ENCODE measurements around the gene IGLL5. TPM values are rescaled to one million over a fixed set of nuclear protein-coding genes. Genes with fewer than 3 reads are reported as not detected.

IGLL5 gene
- total and polyA plus RNA-seq, 7 donors, result 0.06 to 0.50 (median 0.45) TPM; not detected in 4

- WGBS, 3 donors, result 77 to 83% (median 82%) methylated on average over 7 of the region's 7 CpGs
- H3K27me3 ChIP-seq (ENCODE audit: insufficient read depth in 3 of 3, low read length in 2 of 3), result peaks cover 0 to 11% (median 4%) of the 10 kb centered on the region in 3 donors
- no peaks in the 10 kb centered on the region for H3K4me1 ChIP-seq
- no peaks in the 10 kb centered on the region for H3K36me3 ChIP-seq (ENCODE audit: insufficient read depth in 1 of 2, low read depth in 1 of 2)
- no peak for TF ChIP-seq CTCF (IDR thresholded peaks at IDR 0.05)
- no peaks in the 10 kb centered on the region for H3K9me3 ChIP-seq
- ATAC-seq (no peak), DNase-seq (no peak)
- intact Hi-C loops (cut with DNase I), result no loop called here
- H3K27ac ChIP-seq, result no peak overlapping the region
- H3K4me3 ChIP-seq, result no peak overlapping the region
These were observed 25.3 kb downstream of the IGLL5 start for GRCh38 chr22:22912988-22913253.

DNA sequence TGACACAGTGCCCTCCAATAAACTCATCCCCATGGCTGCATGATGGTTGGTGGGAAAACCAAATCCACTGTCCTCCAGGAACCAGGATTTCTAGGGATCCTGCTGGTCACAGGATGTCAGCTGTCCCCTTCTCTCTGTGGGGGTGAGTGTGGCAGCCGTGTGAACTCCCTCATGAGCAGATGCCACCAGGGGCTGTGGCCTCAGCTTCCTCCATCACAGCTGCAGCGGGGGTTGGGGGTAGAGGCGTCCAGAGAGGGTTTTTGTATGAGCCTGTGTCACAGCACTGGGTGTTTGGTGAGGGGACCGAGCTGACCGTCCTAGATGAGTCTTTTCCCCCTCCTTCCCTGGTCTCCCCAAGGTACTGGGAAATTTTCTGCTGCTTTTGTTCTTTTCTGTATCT lies 26.4 kb downstream of the IGLL5 start:
- Histone ChIP-seq H3K4me1 (no peaks in the 10 kb centered on the region), H3K4me3 (no peak overlapping the region), H3K27me3 (ENCODE audit: insufficient read depth in 3 of 3, low read length in 2 of 3) (peaks cover 0 to 11% (median 4%) of the 10 kb centered on the region in 3 donors), H3K36me3 (ENCODE audit: insufficient read depth in 1 of 2, low read depth in 1 of 2) (no peaks in the 10 kb centered on the region), H3K27ac (no peak overlapping the region), H3K9me3 (no peaks in the 10 kb centered on the region)
- 67 to 78% (median 70%) methylated on average over 5 of the region's 5 CpGs for WGBS, 3 donors
- no peak for TF ChIP-seq CTCF (IDR thresholded peaks at IDR 0.05)
- DNase-seq (peak in 1 of 2 donors; percentile 20), ATAC-seq (no peak)
- intact Hi-C loops (cut with DNase I), result no loop called here

DNA sequence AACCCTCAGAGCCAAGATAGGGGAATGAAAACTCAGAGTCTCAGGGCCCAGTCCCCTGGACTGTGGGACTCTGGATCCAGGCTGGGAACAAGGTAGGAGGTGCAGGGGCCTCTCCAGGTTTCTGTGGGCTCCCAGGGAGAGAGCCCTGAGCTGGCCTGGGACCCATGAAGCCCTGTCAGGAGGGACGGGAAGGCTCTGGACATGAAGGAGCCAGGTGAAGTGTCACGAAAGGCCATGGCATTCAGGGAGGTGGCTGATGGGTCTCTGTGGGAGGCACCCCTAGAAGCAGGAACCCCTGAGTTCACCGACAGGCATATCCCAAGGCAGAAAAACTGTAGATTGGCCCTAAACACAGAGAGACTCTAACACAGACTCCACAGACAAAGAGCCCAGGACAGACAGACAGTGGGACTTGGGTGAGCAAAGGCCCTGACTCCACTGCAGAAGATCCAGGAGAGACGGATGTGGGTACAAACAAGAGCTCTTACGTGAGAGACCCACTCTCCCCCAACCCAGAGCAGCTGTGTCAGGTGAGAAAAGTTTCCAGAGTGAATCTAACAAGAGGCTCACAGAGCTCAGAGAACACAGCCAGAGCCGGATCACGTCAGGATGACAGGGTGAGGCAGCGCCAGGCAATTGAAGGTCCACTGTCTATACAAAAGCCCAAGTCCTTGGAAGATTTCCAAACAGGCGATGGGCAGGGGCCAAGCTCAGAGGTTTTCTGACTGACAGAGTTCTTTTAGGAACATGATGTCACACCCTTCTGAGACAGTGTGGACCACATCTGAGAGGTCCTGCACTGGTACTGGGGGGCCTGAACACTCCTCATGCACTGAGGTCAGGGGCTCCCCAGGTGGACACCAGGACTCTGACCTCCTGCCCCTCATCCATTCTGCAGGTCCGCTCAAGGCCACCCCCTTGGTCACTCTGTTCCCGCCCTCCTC lies 27.4 kb downstream of the IGLL5 start:
- no peak for TF ChIP-seq CTCF (IDR thresholded peaks at IDR 0.05)
- Histone ChIP-seq H3K4me3 (no peak overlapping the region), H3K9me3 (no peaks in the 10 kb centered on the region), H3K27me3 (ENCODE audit: insufficient read depth in 3 of 3, low read length in 2 of 3) (peaks cover 0 to 11% (median 4%) of the 10 kb centered on the region in 3 donors), H3K36me3 (ENCODE audit: insufficient read depth in 1 of 2, low read depth in 1 of 2) (no peaks in the 10 kb centered on the region), H3K27ac (no peak overlapping the region), H3K4me1 (no peaks in the 10 kb centered on the region)
- intact Hi-C loops (cut with DNase I), result no loop called here
- WGBS, 3 donors, result 79 to 83% (median 82%) methylated on average over 11 of the region's 11 CpGs
- DNase-seq (peak in 1 of 2 donors; percentile 18), ATAC-seq (no peak)

GRCh38 chr22:22915670-22916035 lies 28.0 kb downstream of the IGLL5 start:
- intact Hi-C loops (cut with DNase I), result no loop called here
- no peak overlapping the region for H3K4me3 ChIP-seq
- H3K9me3 ChIP-seq, result no peaks in the 10 kb centered on the region
- WGBS, 3 donors, result 89 to 97% (median 92%) methylated on average over 6 of the region's 6 CpGs
- no peak for ATAC-seq
- no peak for TF ChIP-seq CTCF (IDR thresholded peaks at IDR 0.05)
- DNase-seq, result no peak
- H3K4me1 ChIP-seq, result no peaks in the 10 kb centered on the region
- peaks cover 0 to 11% (median 4%) of the 10 kb centered on the region in 3 donors for H3K27me3 ChIP-seq (ENCODE audit: insufficient read depth in 3 of 3, low read length in 2 of 3)
- H3K36me3 ChIP-seq (ENCODE audit: insufficient read depth in 1 of 2, low read depth in 1 of 2), result no peaks in the 10 kb centered on the region
- H3K27ac ChIP-seq, result no peak overlapping the region

All from psoas muscle (tissue), 8 donors.